ENCODE data around the gene MACROD2.

MACROD2 gene

GRCh38 chr20:15848995-15849610 is 1853.8 kb downstream of the MACROD2 start:
- no peak for DNase-seq (ENCODE audit: low read depth in 3 of 3)

DNA sequence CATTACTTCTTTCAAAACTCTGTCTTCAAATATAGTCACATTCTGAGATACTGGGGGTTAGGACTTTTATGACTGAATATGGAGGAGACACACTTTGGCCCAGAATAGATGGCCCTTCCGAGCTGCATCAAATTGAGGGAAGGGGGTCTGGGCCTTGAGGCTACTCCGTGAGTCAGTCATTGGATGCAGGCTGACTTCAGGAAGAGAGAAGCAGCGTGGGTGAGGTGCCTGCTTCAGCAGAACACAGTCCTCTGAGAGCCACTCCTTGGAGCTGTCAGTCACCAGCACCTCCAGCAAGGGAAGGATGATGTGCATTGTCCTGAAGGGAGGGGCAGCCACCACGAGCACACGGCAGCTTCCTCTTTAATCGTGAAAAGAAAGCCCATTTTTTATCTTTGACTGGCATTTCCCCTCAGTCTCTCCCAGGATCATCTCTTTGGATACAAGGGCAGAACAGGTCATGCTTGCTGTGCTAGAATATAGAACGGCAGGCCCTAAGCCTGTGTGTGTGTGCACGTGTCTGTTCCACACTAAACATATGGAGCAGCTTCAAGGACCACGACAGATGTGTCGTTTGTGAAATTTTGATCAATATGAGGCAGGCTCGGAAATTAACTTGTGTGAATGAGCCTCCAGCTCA is 1856.4 kb downstream of the MACROD2 start:
- DNase-seq (ENCODE audit: low read depth in 3 of 3), result no peak

DNA sequence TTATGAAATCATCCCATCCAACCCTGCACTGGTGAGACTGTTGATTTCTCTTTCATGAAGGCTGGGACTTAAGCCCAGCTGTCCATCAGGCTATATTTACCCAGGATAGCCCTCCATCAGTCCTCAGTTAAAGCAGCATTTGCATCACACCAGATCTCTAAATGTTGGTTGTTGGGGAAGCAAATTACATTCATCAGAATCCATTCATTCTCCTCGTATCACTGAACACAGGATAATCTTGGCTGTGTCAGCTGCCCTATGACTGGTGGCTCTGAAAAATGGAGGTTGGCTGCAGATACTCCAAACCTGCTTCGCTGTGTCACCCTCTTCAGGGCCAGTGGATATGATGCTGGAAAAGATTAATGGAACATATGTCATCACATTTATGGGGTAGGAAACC is 1859.6 kb downstream of the MACROD2 start:
- no peak for DNase-seq (ENCODE audit: low read depth in 3 of 3)

DNA sequence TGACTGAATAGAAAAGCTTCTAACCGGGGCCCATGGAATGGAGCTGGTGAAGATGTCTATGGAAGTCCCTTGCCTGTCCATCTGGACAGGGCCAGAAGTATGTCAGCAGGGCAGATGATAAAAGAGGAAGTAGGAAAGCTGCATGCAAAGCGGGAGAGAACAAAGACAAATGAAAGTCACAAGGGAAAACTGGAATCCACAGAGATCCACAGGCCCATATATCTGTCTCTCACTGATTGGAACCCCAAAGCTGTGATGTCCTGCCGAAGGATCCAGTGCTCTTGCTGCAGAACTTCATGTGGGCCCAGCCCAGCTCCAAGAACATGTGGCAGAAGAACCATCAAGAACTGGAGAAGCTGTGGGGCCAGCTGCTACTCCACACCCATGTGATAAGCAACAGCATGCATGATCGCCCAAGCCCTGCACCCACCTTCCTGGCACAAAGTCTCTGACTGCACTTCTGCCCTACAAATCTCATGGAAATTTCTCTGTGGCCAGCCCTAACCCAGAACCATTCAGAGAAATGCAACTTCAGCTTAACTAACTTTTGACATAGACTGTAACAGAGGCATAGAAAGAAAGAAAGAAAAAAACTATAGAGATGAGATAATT is 1862.0 kb downstream of the MACROD2 start:
- no peak for DNase-seq (ENCODE audit: low read depth in 3 of 3)

GRCh38 chr20:15859061-15859460 is 1863.7 kb downstream of the MACROD2 start:
- DNase-seq (ENCODE audit: low read depth in 3 of 3), result no peak

DNA sequence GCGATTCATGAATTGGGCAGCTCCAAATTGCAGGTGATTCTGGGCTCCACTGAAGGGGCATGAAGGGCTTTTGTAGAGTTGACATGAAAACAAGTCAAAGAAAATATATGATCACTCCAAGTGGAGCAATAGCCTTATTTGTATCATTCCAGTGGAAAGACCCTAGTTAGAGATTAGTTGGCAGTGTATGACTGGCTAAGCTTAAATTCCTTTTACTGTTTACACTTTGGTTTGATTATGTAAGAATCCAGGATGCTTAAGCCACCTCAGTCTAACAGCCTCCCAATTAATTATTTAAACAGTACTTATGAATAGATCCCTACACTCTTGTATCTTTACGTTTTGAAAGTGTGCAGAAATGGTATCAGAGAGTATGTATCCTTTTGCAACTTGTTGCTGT is 1865.5 kb downstream of the MACROD2 start:
- no peak for DNase-seq (ENCODE audit: low read depth in 3 of 3)

- DNase-seq (ENCODE audit: low read depth in 3 of 3), result no peak
These were observed 1866.9 kb downstream of the MACROD2 start for GRCh38 chr20:15862178-15862577.

GRCh38 chr20:15863735-15864134 is 1868.4 kb downstream of the MACROD2 start:
- no peak for DNase-seq (ENCODE audit: low read depth in 3 of 3)

DNA sequence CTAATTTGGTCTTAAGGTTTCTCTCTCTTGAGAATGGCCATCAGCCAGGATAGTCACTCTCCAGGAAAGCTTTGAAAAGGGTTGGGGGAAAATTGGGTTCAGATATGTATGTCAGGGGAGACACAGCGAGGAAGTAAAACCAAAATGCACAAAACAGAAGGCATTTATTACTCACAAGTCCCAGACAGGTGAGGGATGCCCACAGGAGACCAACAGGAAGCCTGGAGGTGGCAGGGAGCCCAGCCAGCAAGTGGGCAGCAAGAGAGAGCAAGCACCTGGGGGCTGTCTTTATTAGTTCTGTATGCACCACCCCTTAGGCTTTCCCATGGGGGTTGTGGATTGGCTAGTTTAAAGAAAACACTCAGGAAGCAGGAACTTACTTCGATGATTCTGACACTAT is 1870.2 kb downstream of the MACROD2 start:
- DNase-seq (ENCODE audit: low read depth in 3 of 3), result no peak

DNA sequence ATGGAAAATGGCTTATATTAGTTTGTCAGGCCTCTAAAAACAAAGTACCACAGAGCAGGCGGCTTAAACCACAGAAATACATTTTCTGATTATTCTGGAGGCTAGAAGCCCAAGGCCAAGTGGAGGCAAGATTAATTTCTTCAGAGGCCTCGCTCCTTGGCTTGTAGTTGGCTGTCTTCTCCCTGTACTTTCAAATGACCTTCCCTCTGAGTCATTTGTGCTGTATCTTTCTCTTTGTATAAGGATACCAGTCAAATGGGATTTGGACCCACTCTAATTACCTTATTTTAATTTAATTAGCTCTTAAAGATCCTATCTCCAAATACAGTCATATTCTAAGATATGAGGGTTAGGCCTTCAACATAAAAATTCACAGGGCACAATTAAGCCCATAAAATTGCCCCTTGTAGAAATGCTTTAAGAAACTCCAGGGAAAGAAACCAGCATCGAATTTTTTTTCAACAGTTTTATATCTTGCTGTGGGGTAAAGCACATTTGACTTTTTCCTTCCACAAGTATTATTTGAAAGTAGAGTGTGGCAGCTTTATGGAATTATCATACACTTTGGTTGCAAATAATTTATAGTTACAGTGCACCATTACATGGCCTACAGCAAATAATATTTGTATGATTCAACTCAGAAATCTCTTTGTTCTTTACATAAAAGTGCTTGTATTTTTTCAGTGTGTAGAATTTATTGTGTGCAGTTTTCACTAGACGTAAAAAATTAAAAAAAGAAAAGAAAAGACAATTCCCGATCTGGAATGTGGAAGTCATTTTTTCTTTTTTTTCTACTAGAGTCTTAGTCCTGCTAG is 1871.8 kb downstream of the MACROD2 start:
- DNase-seq (ENCODE audit: low read depth in 3 of 3), result no peak

DNA sequence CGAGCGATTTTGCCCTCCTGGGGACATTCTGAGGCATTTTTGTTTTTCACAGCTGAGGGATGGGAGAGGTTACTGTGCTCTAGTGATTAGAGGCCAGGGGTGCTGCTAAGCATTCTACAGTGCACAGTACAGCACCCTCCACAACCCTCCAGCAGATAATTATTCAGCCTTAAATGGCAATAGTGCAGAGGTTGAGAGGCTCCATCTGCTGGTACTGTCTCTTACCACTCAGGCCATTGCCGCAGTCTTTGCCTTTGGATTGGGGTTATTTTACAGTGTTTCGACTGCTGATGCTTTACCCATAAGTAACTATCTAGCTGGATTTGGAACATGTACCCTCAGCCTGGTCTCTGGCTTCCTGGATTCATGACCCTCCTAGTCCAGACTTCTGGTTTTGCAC is 1872.6 kb downstream of the MACROD2 start:
- DNase-seq (ENCODE audit: low read depth in 3 of 3), result no peak

DNA sequence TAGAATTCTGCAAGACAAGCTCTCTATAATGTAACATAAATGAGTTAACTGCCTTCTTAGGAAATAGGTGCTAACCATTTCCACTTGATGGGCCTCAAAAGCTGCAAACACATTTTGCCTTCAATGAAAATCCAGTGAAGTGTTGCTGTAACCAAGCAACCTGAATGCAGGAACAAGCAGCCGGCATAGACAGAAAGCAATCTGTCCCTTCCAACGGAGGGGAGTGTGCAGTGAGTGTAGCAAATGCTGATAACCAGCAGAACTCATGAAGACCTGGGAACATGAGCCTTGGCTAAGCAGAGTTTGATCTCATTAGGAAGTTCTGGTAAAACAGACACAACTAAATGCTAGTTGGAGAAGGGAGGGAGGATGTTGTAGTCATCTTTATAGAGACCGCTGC is 1880.1 kb downstream of the MACROD2 start:
- DNase-seq (ENCODE audit: low read depth in 3 of 3), result no peak

DNA sequence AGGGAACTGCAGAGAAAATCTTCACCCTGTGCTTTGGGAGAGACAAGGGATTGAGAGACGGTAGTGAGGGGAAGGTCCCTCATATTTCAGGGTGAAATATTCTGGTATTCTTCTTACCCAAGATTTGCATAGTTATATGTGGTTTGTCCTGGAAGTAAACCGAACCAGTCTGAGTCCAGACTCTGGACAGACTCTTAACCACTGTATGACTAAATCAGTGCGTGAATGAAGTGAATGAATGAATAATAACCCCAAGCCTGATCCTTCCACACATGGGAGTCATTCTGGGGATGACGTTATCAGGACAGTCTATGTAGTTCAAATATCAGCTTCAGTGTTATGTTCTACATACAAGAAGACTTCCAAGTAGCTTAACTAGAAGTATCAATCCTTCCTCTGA is 1887.2 kb downstream of the MACROD2 start:
- no peak for DNase-seq (ENCODE audit: low read depth in 3 of 3)

DNA sequence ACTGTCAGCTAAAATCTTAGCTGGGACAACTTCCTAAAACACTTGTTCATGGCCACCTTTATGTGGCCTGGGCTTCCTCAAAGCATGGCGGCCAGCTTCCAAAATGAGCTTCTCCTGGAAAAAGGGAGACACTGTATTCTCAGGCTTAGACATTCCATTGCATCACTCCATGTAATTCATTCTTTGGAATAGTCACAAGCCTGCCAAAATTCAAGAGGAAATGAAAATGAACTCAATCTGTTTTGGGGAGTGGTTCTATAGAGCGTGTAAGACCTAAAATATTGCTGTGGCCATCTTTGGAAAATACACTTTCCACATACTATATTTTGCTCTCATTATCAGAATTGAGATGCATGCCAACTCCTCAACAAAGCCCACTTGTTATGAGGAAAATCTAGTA is 1890.9 kb downstream of the MACROD2 start:
- no peak for DNase-seq (ENCODE audit: low read depth in 3 of 3)

DNA sequence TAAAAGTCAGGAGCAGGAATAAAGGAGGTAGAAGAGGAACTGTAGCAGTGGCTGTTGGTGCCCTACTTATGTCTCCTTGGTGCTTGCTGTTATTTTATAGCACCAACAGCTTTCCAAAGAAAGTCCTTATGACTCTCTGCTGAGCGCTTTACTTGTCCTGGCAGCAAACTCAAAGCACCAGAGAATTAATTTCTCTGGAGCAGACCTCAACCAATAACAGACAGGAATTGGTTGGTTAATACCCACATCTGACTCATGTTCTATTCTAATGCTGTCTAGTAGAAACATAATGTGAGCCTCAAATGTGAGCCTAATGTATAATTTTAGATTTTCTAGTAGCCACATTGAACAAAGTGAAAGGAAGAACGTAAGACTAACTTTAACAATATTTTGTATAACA is 1892.1 kb downstream of the MACROD2 start:
- DNase-seq (ENCODE audit: low read depth in 3 of 3), result no peak

DNA sequence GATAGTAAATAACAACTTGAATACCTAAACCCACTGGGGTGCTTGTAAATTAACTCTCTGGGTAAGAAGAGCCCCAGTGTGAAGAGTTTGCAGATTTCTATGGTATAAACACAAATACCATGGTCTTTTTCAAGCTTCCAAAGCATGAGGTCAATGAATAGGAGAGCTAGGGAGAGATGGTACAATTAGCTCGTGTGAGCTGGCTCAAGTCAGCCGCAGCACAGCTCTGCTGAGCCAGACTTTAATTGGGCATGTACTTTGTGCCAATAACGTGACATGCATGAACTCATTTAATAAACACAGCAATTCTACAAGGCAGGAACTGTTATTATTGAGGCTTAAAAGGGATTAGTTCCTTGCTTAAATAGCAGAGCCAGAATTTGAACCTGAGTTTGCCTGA is 1893.7 kb downstream of the MACROD2 start:
- DNase-seq (ENCODE audit: low read depth in 3 of 3), result no peak

DNA sequence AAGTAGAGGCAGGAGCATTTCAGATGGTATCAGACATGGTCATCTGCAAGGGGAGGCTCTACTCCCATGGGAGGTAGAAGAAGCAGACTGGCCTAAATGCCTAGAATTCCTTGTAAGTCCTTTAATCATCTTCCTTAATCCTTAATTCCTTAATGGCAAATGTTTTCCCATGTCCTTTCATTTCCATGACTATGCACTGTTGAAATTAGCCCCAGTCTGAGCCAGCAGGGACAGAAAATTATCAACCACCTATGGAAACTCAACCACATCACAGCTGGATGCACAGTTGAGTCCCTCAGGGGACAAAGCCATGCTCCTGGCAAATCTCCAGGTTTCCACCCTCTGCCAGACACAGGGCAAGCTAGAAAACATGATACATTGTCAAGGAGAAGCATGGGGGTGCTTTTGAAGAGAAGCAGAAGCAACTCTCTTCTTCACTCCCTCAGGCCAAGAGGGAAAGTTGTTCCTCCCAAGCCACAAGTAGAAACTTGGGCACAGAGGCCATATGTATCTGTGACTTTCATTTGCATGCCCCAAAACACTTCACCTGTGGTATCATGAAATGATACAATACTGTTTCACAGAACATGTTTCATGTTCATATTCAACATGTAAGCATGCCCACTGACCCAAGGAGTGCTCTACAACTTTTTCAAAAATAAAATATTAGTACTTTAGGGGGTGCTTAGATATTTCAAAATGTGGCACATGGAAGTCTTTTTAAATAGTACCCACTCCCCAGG is 1894.4 kb downstream of the MACROD2 start:
- DNase-seq (ENCODE audit: low read depth in 3 of 3), result no peak

GRCh38 chr20:15890407-15890982 is 1895.2 kb downstream of the MACROD2 start:
- DNase-seq (ENCODE audit: low read depth in 3 of 3), result no peak

- DNase-seq (ENCODE audit: low read depth in 3 of 3), result no peak
These were observed 1899.8 kb downstream of the MACROD2 start for GRCh38 chr20:15895126-15895525.

DNA sequence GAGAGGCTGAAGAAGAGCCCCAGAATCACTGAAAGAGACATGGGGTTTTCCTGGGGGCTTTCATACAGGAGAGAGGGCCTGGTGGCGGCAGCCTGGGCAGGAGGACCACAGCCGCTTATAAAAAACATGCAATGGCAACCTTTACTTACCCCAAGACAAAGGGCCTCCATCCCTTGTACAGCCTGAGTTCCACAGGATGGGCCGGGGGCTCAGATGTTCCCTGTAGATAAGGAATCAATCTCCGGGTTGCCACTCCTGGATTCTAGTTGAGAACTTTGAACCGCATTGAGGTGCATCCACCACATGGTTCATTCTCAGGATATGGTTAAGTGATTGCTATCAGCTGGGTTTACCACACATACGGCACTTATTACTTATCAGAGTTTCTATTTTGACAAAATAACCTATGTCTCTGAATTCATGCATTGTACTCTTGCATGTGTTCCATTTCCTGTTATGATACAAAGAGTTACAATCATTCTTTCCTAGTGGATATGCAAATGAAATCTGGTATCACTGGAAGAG is 1900.3 kb downstream of the MACROD2 start:
- DNase-seq (ENCODE audit: low read depth in 3 of 3), result no peak

- DNase-seq (ENCODE audit: low read depth in 3 of 3), result no peak
These were observed 1904.7 kb downstream of the MACROD2 start for GRCh38 chr20:15899967-15900366.

Measured in stimulated activated CD4-positive, alpha-beta T cell treated with anti-CD3 and anti-CD28 coated beads, TNF-alpha, amount 100 ng/mL, for 48 hours (primary cell).